ENCODE results near the gene VPS13C. TPM values are rescaled to one million over a fixed set of nuclear protein-coding genes. Genes with fewer than 3 reads are reported as not detected.
"Not testable (repeated sequence)": the region's sequence is repeated elsewhere in the genome, so short reads cannot be mapped to it uniquely, and the experiment has no call there.

VPS13C gene
- polyA plus RNA-seq, 2 of the 4 experiments (the other 2 are of a cell fraction), result 13.2 to 26.5 TPM

DNA sequence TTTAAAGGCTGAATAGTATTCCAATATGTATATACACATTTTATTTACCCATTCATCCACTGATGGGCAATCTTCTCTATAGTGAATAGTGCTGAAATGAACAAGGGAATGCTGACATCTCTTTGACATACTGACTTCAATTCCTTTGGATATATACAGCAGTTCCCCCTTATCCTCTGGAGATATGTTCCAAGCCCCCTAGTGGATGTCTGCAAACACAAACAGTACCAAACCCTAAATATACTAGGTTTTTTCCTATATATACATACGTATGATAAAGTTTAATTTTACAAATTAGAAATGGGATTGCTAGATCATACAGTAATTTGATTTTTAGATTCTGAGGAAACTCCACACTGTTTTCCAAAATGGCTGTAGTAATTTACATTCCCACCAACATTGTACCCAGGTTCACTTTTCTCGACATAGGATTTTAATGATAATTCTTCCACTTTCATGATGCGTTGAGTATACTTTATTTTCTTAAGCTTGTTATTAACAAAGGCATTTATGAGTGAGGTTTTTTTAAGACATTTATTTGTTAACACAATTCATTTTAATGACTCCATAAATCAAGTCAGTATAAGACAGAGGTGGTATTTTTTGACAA lies 38.2 kb downstream of the VPS13C start:
- no peaks in the 10 kb centered on the region for H3K9me3 ChIP-seq
- FAIRE-seq, result peak; percentile 89
- CTCF ChIA-PET, result interaction anchor here (0.5 to 1.8 kb wide), 4 partner anchors 13 to 171 kb away, joined by 3 to 4 read pairs (median 3); no protein-coding TSS in a partner anchor
- H3K4me1 ChIP-seq, result no peaks in the 10 kb centered on the region
- no peak for TF ChIP-seq FOXS1 (CRISPR knock-in tag; IDR thresholded peaks at IDR 0.05)
- peak; percentile 52; the same call in 2 of the 3 replicates for TF ChIP-seq CTCF (IDR thresholded peaks at IDR 0.05)
- no peak overlapping the region for H3K27ac ChIP-seq
- no peak overlapping the region for H3K4me2 ChIP-seq
- DNase-seq (ENCODE audit: low read depth in 1 of 2, low spot score in 1 of 2), result peak in 1 of 2 experiments; percentile 23
- POLR2A ChIA-PET, result no interaction called here
- WGBS (ENCODE audit: missing lambda C conversion rate), result 92% methylated on average over 3 of the region's 3 CpGs
- ATAC-seq, result peak; percentile 70 to 78
- H3K4me3 ChIP-seq, result no peak overlapping the region

DNA sequence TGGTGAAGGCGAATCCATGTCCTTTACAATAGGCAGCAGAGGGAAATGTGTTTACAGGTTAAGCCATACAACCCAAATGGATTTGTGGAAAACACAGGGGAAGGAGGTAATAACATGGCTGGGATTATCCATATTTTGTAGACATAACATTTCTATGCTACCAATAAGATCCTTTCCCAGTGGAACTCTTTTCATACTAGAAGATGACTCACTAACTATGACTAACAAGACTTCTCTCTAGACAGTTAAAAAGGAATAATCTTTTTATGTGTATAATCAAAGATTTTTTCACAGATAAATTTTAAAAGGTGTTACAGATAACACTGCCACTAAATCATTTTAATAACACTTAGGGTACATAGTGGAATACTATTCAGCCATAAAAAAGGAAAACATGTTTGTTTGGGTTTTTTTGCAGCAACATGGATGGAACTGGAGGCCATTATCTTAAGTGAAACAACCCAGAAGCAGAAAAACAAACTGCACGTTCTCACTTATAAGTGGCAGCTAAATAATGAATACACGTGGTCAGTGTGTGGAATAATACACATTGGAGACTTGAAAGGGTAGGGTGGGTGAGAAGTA lies 39.6 kb downstream of the VPS13C start:
- POLR2A ChIA-PET, result no interaction called here
- Histone ChIP-seq H3K4me2 (no peak overlapping the region), H3K9me3 (no peaks in the 10 kb centered on the region), H3K4me3 (no peak overlapping the region), H3K27ac (no peak overlapping the region), H3K4me1 (no peaks in the 10 kb centered on the region)
- WGBS (ENCODE audit: missing lambda C conversion rate), result 91% methylated on average over 3 of the region's 3 CpGs
- CTCF ChIA-PET, result no interaction called here
- no peak for ATAC-seq
- DNase-seq (ENCODE audit: low read depth in 1 of 2, low spot score in 1 of 2), result no peak
- TF ChIP-seq KDM1A (IDR thresholded peaks at IDR 0.05; ENCODE audit: low read depth), result no peak
- TF ChIP-seq JUNB (IDR thresholded peaks at IDR 0.05), result 0 out of 2 replicates have a peak, but pooled peaks have one; percentile 18
- TF ChIP-seq FOSL2 (IDR thresholded peaks at IDR 0.05), result no peak
- peak; percentile 28; the same call in 1 of the 2 replicates for TF ChIP-seq FOSL2 (CRISPR knock-in tag; IDR thresholded peaks at IDR 0.05)
- peak; percentile 63 for FAIRE-seq

GRCh38 chr15:62005354-62005753 lies 54.9 kb downstream of the VPS13C start:
- 88% methylated on average over 7 of the region's 7 CpGs for WGBS (ENCODE audit: missing lambda C conversion rate)
- H3K27ac ChIP-seq; DNase-seq (ENCODE audit: low read depth in 1 of 2, low spot score in 1 of 2); FAIRE-seq; H3K4me3 ChIP-seq; H3K4me1 ChIP-seq; H3K9me3 ChIP-seq; ATAC-seq; CTCF ChIA-PET; H3K4me2 ChIP-seq; POLR2A ChIA-PET: not testable (repeated sequence)

GRCh38 chr15:61997786-61998185 lies 62.5 kb downstream of the VPS13C start:
- CTCF ChIA-PET, result no interaction called here

More at GRCh38 chr15:61997786-61998185, 62.5 kb downstream of the VPS13C start:
- WGBS (ENCODE audit: missing lambda C conversion rate), result 90% methylated on average over 1 of the region's 1 CpG
- POLR2A ChIA-PET, result interaction anchor here (0.5 to 0.7 kb wide), 2 partner anchors 63 to 83 kb away, joined by 3 read pairs; partner anchors contain the start of gene VPS13C
- no peak overlapping the region for H3K4me3 ChIP-seq
- TF ChIP-seq RCOR1 (IDR thresholded peaks at IDR 0.05; ENCODE audit: low read depth, low read length) (no peak), HDAC2 (IDR thresholded peaks at IDR 0.05) (no peak), BCL3 (IDR thresholded peaks at IDR 0.05) (no peak), RNF2 (IDR thresholded peaks at IDR 0.05; ENCODE audit: borderline replicate concordance, low read depth) (no peak), ESRRA (IDR thresholded peaks at IDR 0.05; ENCODE audit: borderline replicate concordance, low read length) (no peak), TP53 (CRISPR knock-in tag; IDR thresholded peaks at IDR 0.05) (no peak), FOSL2 (IDR thresholded peaks at IDR 0.05) (no peak), FOSL2 (CRISPR knock-in tag; IDR thresholded peaks at IDR 0.05) (no peak), CEBPB (IDR thresholded peaks at IDR 0.05) (no peak), EHF (CRISPR knock-in tag; IDR thresholded peaks at IDR 0.05) (no peak)
- no peak overlapping the region for H3K4me2 ChIP-seq
- H3K9me3 ChIP-seq, result no peaks in the 10 kb centered on the region
- H3K27ac ChIP-seq, result no peak overlapping the region
- ATAC-seq (no peak), FAIRE-seq (peak; percentile 43), DNase-seq (ENCODE audit: low read depth in 1 of 2, low spot score in 1 of 2) (no peak)
- no peaks in the 10 kb centered on the region for H3K4me1 ChIP-seq

Measured in A549 (cell line).